HPDE6-E6E7 (cell line): ENCODE measurements around the gene CELA2A.
"Not testable (repeated sequence)": the region's sequence is repeated elsewhere in the genome, so short reads cannot be mapped to it uniquely, and the experiment has no call there.

Source experiments
- DNase-seq: peaks from one replicate; pipeline ENCODE4 v3.0.0; 2011; ENCODE audit warnings: missing footprints; ENCODE audit errors: extremely low spot score

Gene CELA2A

DNA sequence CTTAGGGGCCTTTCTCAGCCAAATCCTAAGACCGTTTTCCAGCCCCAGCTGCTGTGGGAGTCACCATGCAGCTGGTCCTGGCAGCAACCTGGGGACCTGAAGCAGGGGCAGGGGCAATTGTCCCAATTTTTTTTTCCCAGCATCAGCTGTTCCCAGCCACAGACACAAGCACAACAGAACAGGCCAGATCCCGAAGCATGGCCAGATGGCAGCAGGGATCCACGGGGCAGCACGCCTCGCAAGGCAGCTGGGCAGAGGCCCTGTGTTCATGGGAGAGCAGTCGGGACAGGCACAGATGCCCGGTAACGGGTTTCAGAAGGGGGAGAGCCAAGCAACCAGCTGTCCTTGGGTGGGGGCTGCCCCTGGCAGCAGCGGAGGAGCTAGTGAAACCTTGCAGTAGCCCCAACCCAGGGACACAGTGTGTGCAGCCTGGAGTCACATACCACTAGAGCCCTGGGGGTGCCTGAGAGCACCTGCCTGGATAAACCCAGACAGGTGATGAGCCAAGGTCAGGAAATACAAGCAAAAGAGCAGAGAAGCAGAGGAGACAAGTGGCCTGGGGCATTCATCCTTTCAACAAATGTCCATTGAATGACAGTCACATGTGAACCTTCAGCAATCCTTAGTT, 13.4 kb downstream of the CELA2A start:
- not testable (repeated sequence) for DNase-seq

DNA sequence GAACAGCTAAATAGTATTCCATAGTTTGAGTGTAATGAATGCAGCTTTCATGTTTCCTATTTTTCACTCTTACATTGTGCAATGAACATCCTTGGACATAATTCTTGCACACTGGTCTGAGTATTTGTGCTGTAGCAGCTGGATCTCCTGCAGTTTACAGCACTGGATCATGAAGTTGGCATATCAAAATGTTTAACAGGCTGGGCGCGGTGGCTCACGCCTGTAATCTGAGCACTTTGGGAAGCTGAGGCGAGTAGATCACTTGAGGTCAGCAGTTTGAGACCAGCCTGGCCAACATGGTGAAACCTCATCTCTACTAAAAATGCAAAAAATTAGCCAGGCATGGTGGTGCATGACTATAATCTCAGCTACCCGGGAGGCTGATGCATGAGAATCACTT, 14.5 kb downstream of the CELA2A start:
- DNase-seq = not testable (repeated sequence)

DNA sequence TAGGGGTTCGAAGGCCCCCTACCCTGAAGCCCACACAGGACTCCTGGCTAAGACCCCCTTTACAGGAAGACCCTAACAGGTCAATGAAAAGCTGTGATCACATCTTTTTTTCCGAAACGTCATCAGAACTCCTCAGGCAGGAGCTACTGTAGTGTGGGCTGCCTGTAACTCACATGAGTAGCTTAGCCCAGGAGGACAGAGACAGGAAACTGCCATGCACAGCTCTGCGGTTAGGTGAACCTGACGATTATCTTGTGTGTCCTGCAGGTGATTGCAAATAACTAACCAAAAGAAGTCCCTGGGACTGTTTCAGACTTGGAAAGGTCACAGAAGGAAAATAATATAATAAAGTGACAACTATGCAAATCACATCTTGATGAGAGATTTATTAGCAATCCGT, 15.2 kb downstream of the CELA2A start:
- DNase-seq = not testable (repeated sequence)

DNA sequence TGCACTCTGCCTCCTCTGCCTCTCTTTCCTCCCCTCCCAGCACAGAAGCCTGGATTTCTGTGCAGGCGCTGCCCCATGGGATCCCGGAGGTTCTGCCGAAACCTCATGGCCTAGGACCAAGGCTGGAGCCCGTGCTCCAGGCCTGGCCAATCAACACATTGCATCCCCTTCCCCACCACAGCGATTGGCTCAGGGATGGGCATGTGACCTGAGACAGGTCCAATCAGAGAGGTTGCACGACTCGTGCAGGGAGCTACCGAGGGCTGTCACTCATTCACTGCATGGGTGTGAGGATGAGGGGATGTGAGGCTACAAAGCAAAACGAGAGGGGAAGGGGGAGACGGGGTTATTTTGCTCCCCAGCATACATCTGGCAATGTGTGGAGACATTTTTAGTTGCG, 16.1 kb downstream of the CELA2A start:
- no peak for DNase-seq

DNA sequence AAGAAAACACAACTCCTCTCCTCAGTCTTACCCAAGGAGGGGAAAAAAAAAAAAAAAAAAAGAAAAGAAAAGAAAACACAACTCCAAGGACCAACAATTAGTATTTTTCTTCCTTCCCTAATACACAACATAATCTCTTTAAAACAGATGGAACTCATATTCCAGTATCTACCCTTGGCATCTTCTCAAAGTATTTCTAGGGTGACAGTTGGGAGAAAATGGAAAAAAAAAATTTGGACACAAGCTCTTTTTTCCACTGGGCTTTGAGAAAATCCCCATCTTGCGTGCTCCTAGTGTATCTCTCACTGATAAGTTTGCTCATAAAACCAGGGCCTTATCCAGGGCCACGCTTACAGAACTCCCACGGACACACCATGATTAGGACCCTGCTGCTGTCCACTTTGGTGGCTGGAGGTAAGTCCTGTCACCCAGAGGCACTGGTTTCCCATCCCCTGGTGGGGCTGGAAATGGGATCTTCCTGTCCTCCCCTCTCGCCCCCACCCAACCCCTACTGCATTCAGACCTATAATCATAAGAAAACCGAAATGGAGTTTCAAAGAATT, 19.3 kb downstream of the CELA2A start, which contains the start of gene CELA2B:
TSS of gene CELA2B (plus strand) at position 353 of the 563 bp plus-strand sequence. CDS start at position 375, 22 bp downstream.
- DNase-seq = no peak

DNA sequence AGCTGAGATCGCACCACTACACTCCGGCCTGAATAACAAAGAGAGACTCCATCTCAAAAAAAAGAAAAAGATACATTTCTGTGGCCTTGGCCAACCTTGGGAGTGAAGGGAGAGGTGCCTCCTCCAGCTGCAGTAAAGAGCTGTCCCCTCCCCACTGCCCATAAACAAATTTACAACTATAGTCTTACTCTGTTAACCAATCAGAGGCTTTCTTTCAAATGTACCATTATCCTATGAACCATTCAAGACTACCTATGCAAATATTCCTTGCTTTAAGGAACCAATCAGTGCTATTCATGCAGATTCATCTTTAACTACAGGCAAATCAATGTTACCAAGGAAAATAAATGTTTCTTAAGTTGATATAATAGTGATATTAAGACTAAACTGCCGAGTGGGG, 20.4 kb downstream of the CELA2A start:
- no peak for DNase-seq

DNA sequence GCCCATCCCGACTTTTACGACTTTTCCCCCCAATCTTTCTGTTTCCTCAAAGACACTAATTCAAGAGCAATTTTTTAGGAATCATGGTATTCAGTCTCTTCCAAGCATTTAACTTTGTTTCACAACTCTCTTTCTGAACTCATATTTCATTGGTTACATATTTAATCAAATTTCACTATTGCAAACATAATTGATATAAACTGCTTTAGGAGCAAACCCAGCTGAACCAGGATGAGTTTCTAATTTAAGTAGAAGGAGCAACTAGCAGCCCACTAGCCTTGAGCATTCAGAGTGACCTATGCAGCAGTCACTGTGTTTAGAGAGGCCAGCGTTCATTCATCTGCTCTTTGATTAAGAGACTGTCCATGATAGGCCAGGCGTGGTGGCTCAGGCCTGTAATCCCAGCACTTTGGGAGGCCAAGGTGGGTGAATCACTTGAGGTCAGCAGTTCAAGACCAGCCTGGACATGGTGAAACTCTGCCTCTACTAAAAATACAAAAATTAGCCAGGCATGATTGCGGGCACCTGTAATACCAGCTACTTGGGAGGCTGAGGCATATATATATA, 21.2 kb downstream of the CELA2A start:
- no peak for DNase-seq

DNA sequence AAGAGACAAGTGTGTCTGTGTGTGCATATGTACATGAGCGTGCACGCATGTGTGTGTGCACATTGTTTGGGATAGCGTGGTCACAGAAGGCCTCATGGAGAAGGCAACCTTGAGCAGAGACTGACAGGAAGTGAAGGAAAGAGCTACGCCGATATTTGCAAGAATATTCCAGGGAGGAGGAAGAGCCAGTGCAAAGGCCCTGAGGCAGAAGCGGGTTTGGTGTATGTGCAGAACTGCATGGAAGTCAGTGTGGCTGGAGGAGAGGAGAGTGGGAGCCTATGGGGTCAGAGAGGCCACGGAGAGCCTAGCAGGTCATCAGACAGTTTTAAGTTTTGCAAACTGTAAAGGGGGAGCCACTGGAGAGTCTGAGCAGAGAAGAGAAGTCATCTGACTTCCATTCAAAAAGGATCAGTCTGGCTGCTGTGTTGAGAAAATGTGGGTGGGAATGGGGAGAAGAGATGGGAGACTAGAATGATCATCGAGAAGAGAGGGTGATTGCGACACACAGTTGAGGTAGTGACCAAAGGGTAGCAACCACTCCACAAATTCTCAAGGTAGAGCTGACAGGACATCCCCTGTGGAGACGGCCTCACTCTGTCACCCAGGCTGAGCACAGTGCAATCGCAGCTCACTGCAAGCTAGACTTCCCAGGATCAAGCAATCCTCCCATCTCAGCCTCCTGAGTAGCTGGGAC, 23.3 kb downstream of the CELA2A start:
- no peak for DNase-seq

DNA sequence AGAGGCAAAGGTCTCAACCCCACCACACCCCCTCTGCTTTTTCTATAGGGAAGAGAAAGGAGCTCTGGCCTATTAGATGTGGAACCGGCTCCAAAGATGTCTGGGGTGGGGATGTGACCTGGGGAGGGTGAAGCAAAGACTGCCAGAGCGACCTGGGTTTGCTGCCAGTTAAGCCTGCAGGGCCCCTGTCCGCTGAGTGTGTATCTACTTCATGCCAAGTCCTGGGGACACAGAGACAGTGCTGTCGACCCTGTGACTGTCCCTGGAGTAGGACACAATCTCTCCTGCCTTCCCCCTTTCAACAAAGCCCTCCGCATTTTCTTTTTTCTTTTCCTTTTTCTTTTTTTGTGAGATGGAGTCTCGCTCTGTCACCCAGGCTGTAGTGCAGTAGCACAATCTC, 25.9 kb downstream of the CELA2A start:
- DNase-seq = not testable (repeated sequence)

DNA sequence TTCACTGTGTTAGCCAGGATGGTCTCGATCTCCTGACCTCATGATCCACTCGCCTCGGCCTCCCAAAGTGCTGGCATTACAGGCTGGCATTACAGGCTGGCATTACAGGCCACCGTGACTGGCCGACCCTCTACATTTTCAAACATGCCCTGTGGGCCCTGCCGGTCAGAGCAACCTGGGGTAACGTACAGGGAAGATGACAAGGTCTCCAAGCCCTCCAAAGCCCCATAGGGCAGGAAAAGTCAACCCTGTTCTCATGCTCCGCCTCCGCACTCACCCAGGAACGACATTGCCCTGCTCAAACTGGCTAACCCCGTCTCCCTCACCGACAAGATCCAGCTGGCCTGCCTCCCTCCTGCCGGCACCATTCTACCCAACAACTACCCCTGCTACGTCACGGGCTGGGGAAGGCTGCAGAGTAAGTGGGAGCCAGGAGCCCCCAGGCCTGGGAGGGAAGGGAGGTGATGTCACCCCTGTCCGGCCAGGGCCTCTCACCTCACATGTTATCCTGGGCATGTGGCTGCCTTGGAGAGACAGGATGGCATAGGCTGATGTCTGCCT, 26.5 kb downstream of the CELA2A start:
- not testable (repeated sequence) for DNase-seq

DNA sequence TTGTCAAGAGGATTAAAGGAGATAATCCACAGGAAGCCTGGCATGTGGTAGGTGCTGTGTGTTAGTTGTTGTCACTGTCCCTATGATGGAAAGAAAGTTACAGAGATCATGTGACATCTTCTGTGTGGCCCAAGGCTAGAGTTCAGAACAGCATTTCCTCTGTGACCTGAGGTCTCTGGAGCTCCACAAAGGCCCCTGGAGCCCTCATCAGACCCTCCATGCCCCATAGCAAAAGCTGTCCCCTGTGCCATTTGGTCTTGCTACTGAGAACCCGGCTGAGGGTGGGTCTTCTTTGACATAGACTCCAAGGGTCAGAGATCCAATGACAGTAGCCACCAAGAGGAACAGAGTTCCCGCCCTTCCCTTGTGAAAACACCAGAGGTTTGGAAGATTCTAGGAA, 27.4 kb downstream of the CELA2A start:
- no peak for DNase-seq

DNA sequence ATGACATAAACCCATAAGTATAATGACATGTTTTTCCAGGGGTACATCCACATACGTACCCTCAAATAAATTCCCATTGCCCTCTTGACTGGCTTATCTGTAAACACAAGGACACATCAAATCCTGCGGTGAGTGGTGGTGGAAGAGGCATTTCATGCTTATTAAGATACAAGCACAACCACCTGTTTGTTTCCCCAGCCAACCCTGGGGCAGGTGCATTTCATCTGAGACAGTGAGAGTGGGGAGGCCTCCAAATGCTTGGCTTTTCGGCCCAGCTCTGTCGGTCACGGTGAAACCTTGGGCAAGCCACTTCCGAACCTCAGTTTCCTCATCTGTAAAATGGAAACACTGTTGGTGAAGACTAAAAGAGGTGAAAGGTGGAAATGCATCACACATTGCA, 27.9 kb downstream of the CELA2A start:
- DNase-seq = not testable (repeated sequence)

DNA sequence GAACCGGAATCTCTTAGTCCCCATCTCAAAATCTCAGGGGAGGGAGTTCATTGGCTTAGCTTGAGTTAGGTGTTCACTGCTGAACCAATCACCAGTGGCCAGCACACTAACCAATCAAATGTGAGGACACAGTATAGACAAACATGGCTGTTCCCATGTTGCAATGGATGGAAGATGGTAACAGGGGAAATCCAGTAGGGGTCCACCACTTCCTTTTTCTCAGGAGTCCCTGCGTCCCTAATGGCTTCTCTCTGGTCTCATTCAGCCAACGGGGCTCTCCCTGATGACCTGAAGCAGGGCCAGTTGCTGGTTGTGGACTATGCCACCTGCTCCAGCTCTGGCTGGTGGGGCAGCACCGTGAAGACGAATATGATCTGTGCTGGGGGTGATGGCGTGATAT, 29.1 kb downstream of the CELA2A start:
- no peak for DNase-seq

DNA sequence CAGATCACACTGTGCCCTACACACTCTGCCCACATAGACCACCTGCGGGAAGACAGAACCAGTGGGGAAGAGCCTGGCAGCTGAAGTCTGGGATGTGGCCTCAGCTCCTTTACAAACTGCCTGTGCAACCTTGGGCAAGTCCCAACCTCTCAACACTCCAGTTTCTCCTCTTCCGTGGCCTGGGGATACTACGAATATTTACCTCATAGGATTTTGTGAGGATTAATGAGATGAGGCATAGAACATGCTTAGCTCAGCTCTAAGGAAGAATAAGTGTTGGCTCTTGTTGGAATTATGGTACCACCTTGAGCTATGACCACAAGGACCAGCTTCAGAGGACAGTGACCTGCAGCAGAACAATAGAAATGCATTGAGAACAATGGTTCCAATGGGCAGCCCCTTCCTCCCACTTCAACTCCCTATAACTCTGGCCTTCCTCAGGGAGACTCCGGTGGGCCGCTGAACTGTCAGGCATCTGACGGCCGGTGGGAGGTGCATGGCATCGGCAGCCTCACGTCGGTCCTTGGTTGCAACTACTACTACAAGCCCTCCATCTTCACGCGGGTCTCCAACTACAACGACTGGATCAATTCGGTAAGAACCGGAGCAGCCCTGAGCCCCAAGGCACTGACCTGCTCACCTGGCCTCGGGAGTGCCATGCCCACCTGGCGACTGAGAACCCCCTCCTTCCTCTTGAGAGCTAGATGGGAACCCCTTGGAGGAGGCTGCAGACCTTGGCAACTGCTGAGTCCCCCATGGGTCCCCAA, 30.5 kb downstream of the CELA2A start:
- DNase-seq = not testable (repeated sequence)

DNA sequence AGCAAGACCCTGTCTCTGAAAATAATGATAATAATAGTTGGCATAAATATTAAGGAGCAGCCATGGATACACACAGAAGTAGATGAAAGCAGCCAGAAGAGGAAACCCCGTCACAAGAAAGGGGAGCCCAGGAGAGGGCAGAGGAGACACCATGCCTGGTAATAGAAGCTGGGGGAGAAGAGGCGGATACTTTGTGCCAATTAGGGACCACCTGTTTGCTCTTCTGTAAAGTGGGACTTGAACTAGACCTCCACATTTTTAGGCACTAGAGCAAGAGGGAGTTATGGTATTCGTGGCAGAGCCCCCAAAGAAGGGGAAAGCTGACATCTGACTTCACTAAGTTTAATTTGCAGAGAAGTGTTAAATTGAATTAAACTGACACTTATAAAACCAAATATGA, 31.8 kb downstream of the CELA2A start:
- DNase-seq = no peak

DNA sequence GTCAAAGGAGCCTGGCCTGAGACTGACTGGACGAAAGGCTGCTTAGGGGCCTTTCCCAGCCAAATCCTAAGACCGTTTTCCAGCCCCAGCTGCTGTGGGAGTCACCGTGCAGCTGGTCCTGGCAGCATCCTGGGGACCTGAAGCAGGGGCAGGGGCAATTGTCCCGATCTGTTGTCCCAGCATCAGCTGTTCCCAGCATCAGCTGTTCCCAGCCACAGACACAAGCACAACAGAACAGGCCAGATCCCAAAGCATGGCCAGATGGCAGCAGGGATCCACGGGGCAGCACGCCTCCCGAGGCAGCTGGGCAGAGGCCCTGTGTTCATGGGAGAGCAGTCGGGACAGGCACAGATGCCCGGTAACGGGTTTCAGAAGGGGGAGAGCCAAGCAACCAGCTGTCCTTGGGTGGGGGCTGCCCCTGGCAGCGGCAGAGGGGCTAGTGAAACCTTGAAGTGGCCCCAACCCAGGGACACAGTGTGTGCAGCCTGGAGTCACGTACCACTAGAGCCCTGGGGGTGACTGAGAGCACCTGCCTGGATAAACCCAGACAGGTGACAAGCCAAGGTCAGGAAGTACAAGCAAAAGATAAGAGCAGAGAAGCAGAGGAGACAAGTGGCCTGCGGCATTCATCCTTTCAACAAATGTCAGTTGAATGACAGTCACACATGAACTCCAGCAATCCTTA, 32.7 kb downstream of the CELA2A start:
- no peak for DNase-seq

DNA sequence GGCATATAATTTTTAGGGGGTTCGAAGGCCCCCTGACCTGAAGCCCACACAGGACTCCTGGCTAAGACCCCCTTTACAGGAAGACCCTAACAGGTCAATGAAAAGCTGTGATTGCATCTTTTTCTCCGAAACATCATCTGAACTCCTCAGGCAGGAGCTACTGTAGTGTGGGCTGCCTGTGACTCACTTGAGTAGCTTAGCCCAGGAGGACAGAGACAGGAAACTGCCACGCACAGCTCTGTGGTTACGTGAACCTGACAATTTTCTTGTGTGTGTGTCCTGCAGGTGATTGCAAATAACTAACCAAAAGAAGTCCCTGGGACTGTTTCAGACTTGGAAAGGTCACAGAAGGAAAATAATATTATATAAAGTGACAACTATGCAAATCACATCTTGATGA, 34.5 kb downstream of the CELA2A start:
- DNase-seq = not testable (repeated sequence)

DNA sequence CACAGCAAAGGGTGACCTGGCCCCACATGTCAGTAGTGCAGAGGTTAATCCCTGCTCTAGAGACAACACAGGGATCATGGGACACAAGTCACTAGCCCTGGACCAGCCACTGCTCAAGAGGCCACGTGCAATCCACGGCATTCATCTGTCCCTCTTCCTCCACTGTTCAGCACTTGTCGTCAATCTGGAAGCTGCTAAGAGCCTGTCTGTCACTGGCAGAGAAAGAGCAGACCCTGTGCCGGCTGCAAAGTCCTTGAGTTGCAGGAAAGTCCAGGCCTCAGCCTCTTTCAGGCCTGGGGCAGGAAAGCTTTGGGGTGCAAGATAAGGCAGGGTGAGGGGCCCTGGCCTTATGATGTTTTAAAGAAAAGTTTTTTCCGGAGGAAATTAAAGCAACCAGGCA, 36.1 kb downstream of the CELA2A start:
- no peak for DNase-seq

DNA sequence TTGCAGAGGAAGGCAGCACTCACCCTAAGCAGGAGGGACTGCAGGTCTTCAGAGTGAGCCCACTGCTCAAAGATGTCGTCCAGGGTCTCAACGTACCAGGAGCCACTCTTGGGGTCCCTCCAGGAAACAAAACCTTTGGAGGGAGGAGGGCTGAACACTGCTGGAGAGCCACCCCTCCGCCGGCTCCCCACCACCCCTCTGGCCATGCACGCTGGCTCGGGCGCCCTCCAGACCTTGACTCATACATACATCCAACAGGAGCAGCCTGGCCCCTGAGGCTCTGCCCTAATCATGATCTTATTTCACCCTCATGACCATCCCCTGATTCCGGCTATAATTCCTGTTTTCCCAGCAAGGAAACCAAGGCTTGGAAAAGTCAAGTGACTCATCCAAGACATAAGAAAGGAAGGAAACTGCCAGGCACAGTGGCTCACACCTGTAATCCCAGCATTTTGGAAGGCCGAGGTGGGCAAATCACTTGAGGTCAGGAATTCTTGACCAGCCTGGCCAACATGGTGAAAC, 37.4 kb downstream of the CELA2A start:
- no peak for DNase-seq

DNA sequence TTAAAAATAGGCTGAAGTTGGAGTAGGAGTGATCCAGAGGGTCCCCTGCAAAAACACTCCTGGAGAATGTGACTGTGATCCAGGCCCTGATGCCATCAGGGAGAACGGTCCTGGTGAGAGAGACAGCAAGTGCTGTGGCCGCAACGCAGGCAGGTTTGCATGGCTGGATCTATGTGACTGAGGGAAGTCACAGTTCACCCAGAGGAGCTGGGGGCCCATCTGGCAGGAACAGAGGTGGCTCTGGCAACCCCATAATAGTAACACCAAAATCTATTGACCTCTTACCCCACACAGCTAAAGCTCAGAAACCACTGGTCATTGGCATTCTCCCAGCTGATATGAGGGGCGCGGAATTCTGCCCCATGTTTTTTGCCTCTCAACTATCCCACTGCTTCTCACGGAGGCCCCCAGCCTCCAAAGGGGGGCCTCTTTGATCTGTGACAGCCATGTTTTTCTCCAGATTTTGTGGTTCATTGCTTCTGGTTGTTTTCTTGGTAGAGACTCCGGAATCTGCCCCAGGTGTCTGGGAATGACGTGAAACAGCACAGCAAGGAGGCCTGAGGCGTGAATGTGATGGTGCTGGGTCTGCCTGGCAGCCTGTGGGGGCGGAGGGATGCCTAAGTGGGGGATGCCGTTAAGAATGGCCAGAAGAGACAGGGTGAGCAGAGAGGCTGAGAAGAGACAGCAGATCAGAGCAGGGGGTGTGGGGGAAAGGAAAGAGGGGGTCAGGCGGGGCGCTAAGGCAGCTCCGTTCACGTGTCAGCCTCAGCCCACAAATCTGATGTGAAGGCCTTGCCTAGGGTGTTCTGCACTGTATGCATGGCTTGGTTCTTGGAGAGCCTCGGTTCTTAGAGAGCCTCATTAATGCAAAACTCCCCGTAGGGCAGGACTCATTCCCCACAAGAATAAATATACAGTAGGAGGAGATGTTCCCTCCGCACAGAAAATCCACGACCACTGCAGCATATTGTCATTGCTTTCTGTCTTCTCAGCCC, 43.9 kb downstream of the CELA2A start:
- DNase-seq = no peak
